WTC11 (cell line): ENCODE data around the gene ABHD11.

Experiments
- ESRRA ChIP-seq: sonication (generic); formaldehyde crosslinking; IDR thresholded peaks from 2 replicates; pipeline ENCODE4 v1.8.1; 2022; ENCODE audit warnings: mild to moderate bottlenecking, missing genetic modification reagents, borderline replicate concordance
- GABPB1 ChIP-seq: sonication (generic); formaldehyde crosslinking; IDR thresholded peaks from 2 replicates; pipeline ENCODE4 v1.8.1; 2023; ENCODE audit warnings: mild to moderate bottlenecking, missing genetic modification reagents
- IRF2 ChIP-seq: sonication (generic); formaldehyde crosslinking; IDR thresholded peaks from 2 replicates; pipeline ENCODE4 v1.8.0; 2022; ENCODE audit warnings: low read depth, missing genetic modification reagents, borderline replicate concordance
- JUN ChIP-seq: sonication (generic); formaldehyde crosslinking; IDR thresholded peaks from 2 replicates; pipeline ENCODE4 v1.8.0; 2023; ENCODE audit warnings: mild to moderate bottlenecking, missing genetic modification reagents
- SMAD3 ChIP-seq: sonication (generic); formaldehyde crosslinking; IDR thresholded peaks from 2 replicates; pipeline ENCODE4 v1.8.0; 2022; ENCODE audit warnings: missing genetic modification reagents, mild to moderate bottlenecking, borderline replicate concordance
- SP1 ChIP-seq: sonication (generic); formaldehyde crosslinking; conservative IDR thresholded peaks from 2 replicates; pipeline ENCODE4 v1.8.1; 2022; ENCODE audit warnings: missing genetic modification reagents
- ZNF121 ChIP-seq: sonication (generic); formaldehyde crosslinking; IDR thresholded peaks from 2 replicates; pipeline ENCODE4 v1.8.0; 2023; ENCODE audit warnings: missing genetic modification reagents
- ZNF138 ChIP-seq: sonication (generic); formaldehyde crosslinking; conservative IDR thresholded peaks from 2 replicates; pipeline ENCODE4 v1.8.1; 2022; ENCODE audit warnings: mild to moderate bottlenecking, moderate library complexity, missing genetic modification reagents
- ZNF263 ChIP-seq: sonication (generic); formaldehyde crosslinking; IDR thresholded peaks from 2 replicates; pipeline ENCODE4 v1.8.1; 2022; ENCODE audit warnings: low read depth, mild to moderate bottlenecking, moderate library complexity, missing genetic modification reagents
- ZNF425 ChIP-seq: fragments of 250-450 bp; sonication (Bioruptor Pico); conservative IDR thresholded peaks from 2 replicates; pipeline ENCODE4 v1.9.0; 2021; ENCODE audit warnings: mild to moderate bottlenecking
- TF ChIP-seq, protein P1 (sequence below): fragments of 200-600 bp; IDR thresholded peaks from 2 replicates; pipeline ENCODE4 v1.8.0; 2022; ENCODE audit warnings: antibody characterized with exemption
- TF ChIP-seq, protein P2 (sequence below): sonication (generic); formaldehyde crosslinking; IDR thresholded peaks from 2 replicates; pipeline ENCODE4 v1.8.1; 2023; ENCODE audit warnings: mild to moderate bottlenecking, missing genetic modification reagents, moderate library complexity

GRCh38 chr7:73739387-73739767 is 775 bp upstream of the ABHD11 start:
- TF ChIP-seq, protein P1, sequence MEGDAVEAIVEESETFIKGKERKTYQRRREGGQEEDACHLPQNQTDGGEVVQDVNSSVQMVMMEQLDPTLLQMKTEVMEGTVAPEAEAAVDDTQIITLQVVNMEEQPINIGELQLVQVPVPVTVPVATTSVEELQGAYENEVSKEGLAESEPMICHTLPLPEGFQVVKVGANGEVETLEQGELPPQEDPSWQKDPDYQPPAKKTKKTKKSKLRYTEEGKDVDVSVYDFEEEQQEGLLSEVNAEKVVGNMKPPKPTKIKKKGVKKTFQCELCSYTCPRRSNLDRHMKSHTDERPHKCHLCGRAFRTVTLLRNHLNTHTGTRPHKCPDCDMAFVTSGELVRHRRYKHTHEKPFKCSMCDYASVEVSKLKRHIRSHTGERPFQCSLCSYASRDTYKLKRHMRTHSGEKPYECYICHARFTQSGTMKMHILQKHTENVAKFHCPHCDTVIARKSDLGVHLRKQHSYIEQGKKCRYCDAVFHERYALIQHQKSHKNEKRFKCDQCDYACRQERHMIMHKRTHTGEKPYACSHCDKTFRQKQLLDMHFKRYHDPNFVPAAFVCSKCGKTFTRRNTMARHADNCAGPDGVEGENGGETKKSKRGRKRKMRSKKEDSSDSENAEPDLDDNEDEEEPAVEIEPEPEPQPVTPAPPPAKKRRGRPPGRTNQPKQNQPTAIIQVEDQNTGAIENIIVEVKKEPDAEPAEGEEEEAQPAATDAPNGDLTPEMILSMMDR: no peak
- TF ChIP-seq SP1 (CRISPR knock-in tag) (no peak), JUN (CRISPR knock-in tag) (no peak), ZNF138 (CRISPR knock-in tag) (no peak), SMAD3 (CRISPR knock-in tag) (no peak), ZNF263 (CRISPR knock-in tag) (no peak), IRF2 (no peak), GABPB1 (no peak), ZNF425 (no peak), ESRRA (CRISPR knock-in tag) (no peak), ZNF121 (CRISPR knock-in tag) (no peak)
- TF ChIP-seq, protein P2, sequence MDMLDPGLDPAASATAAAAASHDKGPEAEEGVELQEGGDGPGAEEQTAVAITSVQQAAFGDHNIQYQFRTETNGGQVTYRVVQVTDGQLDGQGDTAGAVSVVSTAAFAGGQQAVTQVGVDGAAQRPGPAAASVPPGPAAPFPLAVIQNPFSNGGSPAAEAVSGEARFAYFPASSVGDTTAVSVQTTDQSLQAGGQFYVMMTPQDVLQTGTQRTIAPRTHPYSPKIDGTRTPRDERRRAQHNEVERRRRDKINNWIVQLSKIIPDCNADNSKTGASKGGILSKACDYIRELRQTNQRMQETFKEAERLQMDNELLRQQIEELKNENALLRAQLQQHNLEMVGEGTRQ (CRISPR knock-in tag): no peak
